Measurements from ENCODE around the gene DCDC1.

GRCh38 chr11:30852645-30853044 is 516.9 kb downstream of the DCDC1 start:
- no peak for TF ChIP-seq POLR2AphosphoS5 (IDR thresholded peaks at IDR 0.05)
- TF ChIP-seq, protein P1, sequence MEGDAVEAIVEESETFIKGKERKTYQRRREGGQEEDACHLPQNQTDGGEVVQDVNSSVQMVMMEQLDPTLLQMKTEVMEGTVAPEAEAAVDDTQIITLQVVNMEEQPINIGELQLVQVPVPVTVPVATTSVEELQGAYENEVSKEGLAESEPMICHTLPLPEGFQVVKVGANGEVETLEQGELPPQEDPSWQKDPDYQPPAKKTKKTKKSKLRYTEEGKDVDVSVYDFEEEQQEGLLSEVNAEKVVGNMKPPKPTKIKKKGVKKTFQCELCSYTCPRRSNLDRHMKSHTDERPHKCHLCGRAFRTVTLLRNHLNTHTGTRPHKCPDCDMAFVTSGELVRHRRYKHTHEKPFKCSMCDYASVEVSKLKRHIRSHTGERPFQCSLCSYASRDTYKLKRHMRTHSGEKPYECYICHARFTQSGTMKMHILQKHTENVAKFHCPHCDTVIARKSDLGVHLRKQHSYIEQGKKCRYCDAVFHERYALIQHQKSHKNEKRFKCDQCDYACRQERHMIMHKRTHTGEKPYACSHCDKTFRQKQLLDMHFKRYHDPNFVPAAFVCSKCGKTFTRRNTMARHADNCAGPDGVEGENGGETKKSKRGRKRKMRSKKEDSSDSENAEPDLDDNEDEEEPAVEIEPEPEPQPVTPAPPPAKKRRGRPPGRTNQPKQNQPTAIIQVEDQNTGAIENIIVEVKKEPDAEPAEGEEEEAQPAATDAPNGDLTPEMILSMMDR (IDR thresholded peaks at IDR 0.05) = no peak
- no peak for TF ChIP-seq EP300 (IDR thresholded peaks at IDR 0.05)
- no peak for TF ChIP-seq POLR2A (IDR thresholded peaks at IDR 0.05)

Measured in suprapubic skin (tissue), 4 donors.